ENCODE results near the gene GPR45. TPM values are rescaled to one million over a fixed set of nuclear protein-coding genes. Genes with fewer than 3 reads are reported as not detected.
A peak's percentile ranks its signal among the peaks of the same experiment; 100 is the strongest.

GPR45 gene
- total and polyA plus RNA-seq, 2 experiments from 2014 or later, result not detected

- H3F3A ChIP-seq (ENCODE audit: insufficient read depth), result peaks cover 12% of the 10 kb centered on the region; the same call in 1 of the 2 replicates
- no peak overlapping the region for H3K4me2 ChIP-seq (ENCODE audit: unreplicated experiment)
- WGBS, 2 experiments (ENCODE audit: low coverage in 1 of 2, low lambda C conversion rate in 2 of 2, missing lambda C conversion rate in 2 of 2), result 88 to 92% methylated on average over 50 of the region's 50 CpGs
- peaks cover 11% of the 10 kb centered on the region for H3K4me1 ChIP-seq (ENCODE audit: insufficient read depth)
- no peak overlapping the region for H3K27ac ChIP-seq
- no peak for TF ChIP-seq EZH2 (IDR thresholded peaks at IDR 0.05; ENCODE audit: insufficient read depth, poor library complexity, severe bottlenecking)
- TF ChIP-seq EZH2phosphoT487 (IDR thresholded peaks at IDR 0.05; ENCODE audit: insufficient read depth, low read depth), result no peak
- H3K4me3 ChIP-seq, result no peak overlapping the region
- in situ Hi-C loops (cut with MboI), result no loop called here
- H4K20me1 ChIP-seq (ENCODE audit: insufficient read depth), result no peaks in the 10 kb centered on the region
- DNase-seq, result no peak
- no peaks in the 10 kb centered on the region for H3K36me3 ChIP-seq (ENCODE audit: low read depth)
- no peaks in the 10 kb centered on the region for H3K79me2 ChIP-seq (ENCODE audit: insufficient read depth)
- H3K9me2 ChIP-seq (ENCODE audit: insufficient read depth), result no peaks in the 10 kb centered on the region
- H2AFZ ChIP-seq, result no peak overlapping the region
- H3K9me3 ChIP-seq (ENCODE audit: low read depth), result no peaks in the 10 kb centered on the region
- no peak overlapping the region for H3K9ac ChIP-seq
- no peaks in the 10 kb centered on the region for H3K27me3 ChIP-seq (replicated peaks; ENCODE audit: insufficient read depth)
Measured at GRCh38 chr2:105242286-105242993, 897 bp downstream of the GPR45 start.

GRCh38 chr2:105243961-105244360 lies 2.4 kb downstream of the GPR45 start:
- Histone ChIP-seq H3K79me2 (ENCODE audit: insufficient read depth) (no peaks in the 10 kb centered on the region), H3K9me2 (ENCODE audit: insufficient read depth) (no peaks in the 10 kb centered on the region), H3K4me3 (no peak overlapping the region), H3K9ac (no peak overlapping the region), H3F3A (ENCODE audit: insufficient read depth) (peaks cover 12% of the 10 kb centered on the region; the same call in 1 of the 2 replicates), H3K36me3 (ENCODE audit: low read depth) (no peaks in the 10 kb centered on the region), H3K27ac (no peak overlapping the region), H3K9me3 (ENCODE audit: low read depth) (no peaks in the 10 kb centered on the region), H3K4me2 (ENCODE audit: unreplicated experiment) (no peak overlapping the region), H3K4me1 (ENCODE audit: insufficient read depth) (peaks cover 11% of the 10 kb centered on the region), H4K20me1 (ENCODE audit: insufficient read depth) (no peaks in the 10 kb centered on the region), H2AFZ (no peak overlapping the region), H3K27me3 (replicated peaks; ENCODE audit: insufficient read depth) (no peaks in the 10 kb centered on the region)
- in situ Hi-C loops (cut with MboI), result no loop called here
- TF ChIP-seq EZH2 (IDR thresholded peaks at IDR 0.05; ENCODE audit: insufficient read depth, poor library complexity, severe bottlenecking) (no peak), EZH2phosphoT487 (IDR thresholded peaks at IDR 0.05; ENCODE audit: insufficient read depth, low read depth) (no peak)
- 36 to 40% methylated on average over 5 of the region's 5 CpGs for WGBS, 2 experiments (ENCODE audit: low coverage in 1 of 2, low lambda C conversion rate in 2 of 2, missing lambda C conversion rate in 2 of 2)
- no peak for DNase-seq

GRCh38 chr2:105244451-105244850 lies 2.9 kb downstream of the GPR45 start:
- H3K4me1 ChIP-seq (ENCODE audit: insufficient read depth), result peaks cover 9% of the 10 kb centered on the region
- no peak for DNase-seq
- H3K27ac ChIP-seq, result no peak overlapping the region
- H3K27me3 ChIP-seq (replicated peaks; ENCODE audit: insufficient read depth), result no peaks in the 10 kb centered on the region
- H3F3A ChIP-seq (ENCODE audit: insufficient read depth), result peaks cover 10% of the 10 kb centered on the region; the same call in 1 of the 2 replicates
- no peak overlapping the region for H3K4me2 ChIP-seq (ENCODE audit: unreplicated experiment)
- TF ChIP-seq EZH2phosphoT487 (IDR thresholded peaks at IDR 0.05; ENCODE audit: insufficient read depth, low read depth), result no peak
- no peak for TF ChIP-seq EZH2 (IDR thresholded peaks at IDR 0.05; ENCODE audit: insufficient read depth, poor library complexity, severe bottlenecking)
- no peaks in the 10 kb centered on the region for H3K9me3 ChIP-seq (ENCODE audit: low read depth)
- H2AFZ ChIP-seq, result no peak overlapping the region
- H3K4me3 ChIP-seq, result no peak overlapping the region
- H3K36me3 ChIP-seq (ENCODE audit: low read depth), result no peaks in the 10 kb centered on the region
- H3K9me2 ChIP-seq (ENCODE audit: insufficient read depth), result no peaks in the 10 kb centered on the region
- H4K20me1 ChIP-seq (ENCODE audit: insufficient read depth), result no peaks in the 10 kb centered on the region
- H3K9ac ChIP-seq, result no peak overlapping the region
- in situ Hi-C loops (cut with MboI), result no loop called here
- 66 to 72% methylated on average over 3 of the region's 3 CpGs for WGBS, 2 experiments (ENCODE audit: low coverage in 1 of 2, low lambda C conversion rate in 2 of 2, missing lambda C conversion rate in 2 of 2)
- no peaks in the 10 kb centered on the region for H3K79me2 ChIP-seq (ENCODE audit: insufficient read depth)

- H3K27me3 ChIP-seq (replicated peaks; ENCODE audit: insufficient read depth), result no peaks in the 10 kb centered on the region
- no peak overlapping the region for H3K27ac ChIP-seq
- H2AFZ ChIP-seq, result no peak overlapping the region
- no peaks in the 10 kb centered on the region for H3K4me1 ChIP-seq (ENCODE audit: insufficient read depth)
- no peaks in the 10 kb centered on the region for H4K20me1 ChIP-seq (ENCODE audit: insufficient read depth)
- H3K9me2 ChIP-seq (ENCODE audit: insufficient read depth), result no peaks in the 10 kb centered on the region
- WGBS, 2 experiments (ENCODE audit: low coverage in 1 of 2, low lambda C conversion rate in 2 of 2, missing lambda C conversion rate in 2 of 2), result 50 to 54% methylated on average over 4 of the region's 4 CpGs
- no peaks in the 10 kb centered on the region for H3K36me3 ChIP-seq (ENCODE audit: low read depth)
- no peak for TF ChIP-seq EZH2 (IDR thresholded peaks at IDR 0.05; ENCODE audit: insufficient read depth, poor library complexity, severe bottlenecking)
- no peak for TF ChIP-seq EZH2phosphoT487 (IDR thresholded peaks at IDR 0.05; ENCODE audit: insufficient read depth, low read depth)
- H3K79me2 ChIP-seq (ENCODE audit: insufficient read depth), result no peaks in the 10 kb centered on the region
- no peak overlapping the region for H3K4me3 ChIP-seq
- H3K9me3 ChIP-seq (ENCODE audit: low read depth), result no peaks in the 10 kb centered on the region
- in situ Hi-C loops (cut with MboI), result no loop called here
- H3K9ac ChIP-seq, result no peak overlapping the region
- DNase-seq, result peak; percentile 13
- no peak overlapping the region for H3K4me2 ChIP-seq (ENCODE audit: unreplicated experiment)
- H3F3A ChIP-seq (ENCODE audit: insufficient read depth), result no peaks in the 10 kb centered on the region
Measured at GRCh38 chr2:105248316-105249070, 7.0 kb downstream of the GPR45 start.
